Measurements from ENCODE around the gene RBBP8.

RBBP8 gene

GRCh38 chr18:23066060-23066459 lies 132.9 kb downstream of the RBBP8 start:
- DNase-seq = peak; percentile 75 to 93

DNA sequence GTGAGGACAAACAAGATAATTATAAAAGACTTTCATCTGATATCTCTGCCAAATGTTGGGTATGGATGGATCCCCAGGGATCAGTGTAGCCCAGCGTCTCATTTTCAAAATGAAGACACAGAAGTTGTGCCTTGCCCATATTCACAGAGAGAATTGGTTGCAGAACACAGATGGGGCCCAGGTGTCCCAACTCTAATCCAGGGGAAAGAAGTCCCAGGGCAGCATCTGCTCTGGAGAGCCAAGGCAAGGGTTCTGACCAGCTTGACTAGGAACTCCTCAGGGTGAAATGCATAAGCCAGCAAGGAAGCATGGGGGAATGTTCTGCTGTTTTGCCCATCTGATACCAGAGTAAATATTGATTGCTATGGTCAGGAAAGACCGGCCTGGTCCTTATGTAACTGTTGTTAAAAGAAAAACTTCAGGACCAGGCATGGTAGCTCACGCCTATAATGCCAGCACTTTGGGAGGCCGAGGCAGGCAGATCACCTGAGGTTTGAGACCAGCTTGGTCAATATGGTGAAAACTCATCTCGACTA lies 133.4 kb downstream of the RBBP8 start:
- peak; percentile 92 to 95 for DNase-seq

GRCh38 chr18:23067236-23067635 lies 134.1 kb downstream of the RBBP8 start:
- DNase-seq = no peak

GRCh38 chr18:23068011-23068410 lies 134.9 kb downstream of the RBBP8 start:
- DNase-seq = no peak

GRCh38 chr18:23068570-23069310 lies 135.6 kb downstream of the RBBP8 start:
- no peak for DNase-seq

- DNase-seq = no peak
These were observed 136.4 kb downstream of the RBBP8 start for GRCh38 chr18:23069481-23069880.

DNA sequence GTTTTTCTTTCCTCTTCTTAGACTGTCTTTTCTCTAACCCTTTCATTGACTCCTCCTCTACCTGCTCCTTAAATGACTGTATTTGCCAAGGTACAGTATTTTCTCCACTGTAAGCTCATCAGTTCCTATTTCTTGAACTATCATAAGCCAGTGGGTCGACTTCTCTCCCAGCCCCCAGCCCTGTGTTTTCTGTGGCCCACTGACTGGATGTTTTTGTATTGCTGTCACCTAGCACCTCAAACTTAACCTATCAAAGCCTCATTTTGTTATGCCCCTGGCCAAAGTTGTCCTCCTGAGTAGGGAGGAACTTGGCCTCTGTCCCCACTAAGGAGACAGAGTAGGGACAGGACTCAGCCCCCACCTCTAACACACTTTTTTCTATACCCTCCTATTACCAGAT lies 136.8 kb downstream of the RBBP8 start:
- no peak for DNase-seq

DNA sequence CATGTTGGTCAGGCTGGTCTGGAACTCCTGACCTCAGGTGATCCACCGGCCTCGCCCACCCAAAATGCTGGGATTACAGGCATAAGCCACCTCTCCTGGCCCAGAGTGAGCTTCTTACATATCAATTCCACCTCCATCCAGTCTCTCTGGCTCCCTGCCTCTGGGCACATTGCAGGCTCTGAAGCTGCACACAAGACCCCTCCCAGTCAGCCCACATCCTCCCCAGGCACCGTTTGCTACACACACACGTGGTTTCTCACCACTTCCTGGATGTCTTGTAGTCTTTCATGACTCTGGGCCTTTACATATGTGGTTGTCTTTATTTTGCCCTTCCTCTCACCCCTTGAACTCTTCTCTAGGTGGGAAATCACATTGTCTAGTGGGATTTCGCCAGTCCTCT lies 138.2 kb downstream of the RBBP8 start:
- no peak for DNase-seq

DNA sequence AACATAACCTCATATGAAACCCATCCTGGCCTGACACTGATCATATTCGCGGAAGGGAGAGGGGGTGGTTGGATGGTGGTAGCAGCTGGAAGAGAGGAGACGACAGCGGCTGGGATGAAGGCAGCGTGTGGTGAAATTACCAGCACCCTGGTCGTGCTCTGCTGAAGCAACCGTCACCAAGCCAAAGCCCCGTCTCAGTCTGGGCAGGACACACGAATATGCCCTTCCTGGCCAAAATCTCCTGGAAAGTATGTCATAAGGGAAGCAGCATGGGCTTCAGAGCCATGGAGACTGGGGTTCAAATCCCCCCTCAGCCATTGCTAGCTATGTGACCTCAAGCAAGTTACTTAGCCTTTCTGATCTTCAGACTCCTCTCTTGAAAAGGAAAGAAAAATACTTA lies 139.0 kb downstream of the RBBP8 start:
- no peak for DNase-seq

GRCh38 chr18:23073996-23074606 lies 141.0 kb downstream of the RBBP8 start:
- no peak for DNase-seq

Measured in NCI-H524 (cell line).